ENCODE measurements around the gene NOS1. TPM values are rescaled to one million over a fixed set of nuclear protein-coding genes. Genes with fewer than 3 reads are reported as not detected.

NOS1 gene
- total RNA-seq, 2 experiments from 2014 or later, result not detected

DNA sequence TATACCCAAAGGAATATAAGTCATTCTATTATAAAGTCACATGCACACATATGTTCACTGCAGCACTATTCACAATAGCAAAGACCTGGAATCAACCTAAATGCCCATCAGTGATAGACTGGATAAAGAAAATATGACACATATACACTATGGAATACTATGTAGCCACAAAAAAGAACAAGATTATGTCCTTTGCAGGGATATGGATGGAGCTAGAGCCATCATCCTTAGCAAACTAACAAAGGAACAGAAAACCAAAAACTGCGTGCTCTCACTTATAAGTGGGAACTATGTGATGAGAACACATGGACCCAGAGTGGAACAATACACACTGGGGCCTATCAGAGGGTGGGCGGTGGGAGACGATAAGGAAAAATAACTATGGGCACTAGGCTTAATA, 192.4 kb downstream of the NOS1 start:
- Mint-ChIP-seq H3K4me3 (no peak overlapping the region), H3K36me3 (peaks cover 49% of the 10 kb centered on the region), H3K27me3 (no peaks in the 10 kb centered on the region), H3K27ac (no peak overlapping the region), H3K4me1 (ENCODE audit: low read depth) (no peaks in the 10 kb centered on the region), H3K9me3 (no peaks in the 10 kb centered on the region)
- CTCF ChIA-PET, result no interaction called here
- intact Hi-C loops (cut with micrococcal nuclease), result no loop called here
- no peak for DNase-seq
- POLR2A ChIA-PET, result no interaction called here

DNA sequence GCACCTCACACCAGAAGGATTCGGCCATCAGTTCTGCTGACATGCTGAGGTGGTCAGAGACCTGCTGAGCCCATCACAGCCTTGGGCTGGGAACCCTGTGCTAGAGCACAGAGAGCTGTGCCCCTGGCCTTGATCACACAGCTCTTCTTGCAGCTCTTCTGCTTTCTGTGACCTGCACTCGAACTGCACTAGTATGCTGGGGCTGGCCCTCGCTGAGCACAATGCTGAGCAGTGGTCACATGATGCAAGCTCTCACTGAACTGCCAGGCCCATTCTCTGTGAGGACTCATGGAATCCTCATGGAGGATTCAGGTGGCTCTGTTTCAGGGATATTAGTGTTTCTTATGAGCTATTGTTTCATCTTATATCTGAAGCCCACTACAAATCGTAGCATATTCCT, 193.7 kb downstream of the NOS1 start:
- DNase-seq, result no peak
- ChIA-PET POLR2A (interaction anchor here (0.6 kb wide), 1 partner anchor 95 kb away, joined by 4 read pairs; no protein-coding TSS in a partner anchor), CTCF (interaction anchor here (1.1 kb wide), 1 partner anchor 143 kb away, joined by 3 read pairs; no protein-coding TSS in a partner anchor)
- H3K9me3 Mint-ChIP-seq, result no peaks in the 10 kb centered on the region
- no peaks in the 10 kb centered on the region for H3K4me1 Mint-ChIP-seq (ENCODE audit: low read depth)
- no peak overlapping the region for H3K4me3 Mint-ChIP-seq
- no peak overlapping the region for H3K27ac Mint-ChIP-seq
- H3K27me3 Mint-ChIP-seq, result no peaks in the 10 kb centered on the region
- intact Hi-C loops (cut with micrococcal nuclease), result no loop called here
- H3K36me3 Mint-ChIP-seq, result peaks cover 44% of the 10 kb centered on the region

DNA sequence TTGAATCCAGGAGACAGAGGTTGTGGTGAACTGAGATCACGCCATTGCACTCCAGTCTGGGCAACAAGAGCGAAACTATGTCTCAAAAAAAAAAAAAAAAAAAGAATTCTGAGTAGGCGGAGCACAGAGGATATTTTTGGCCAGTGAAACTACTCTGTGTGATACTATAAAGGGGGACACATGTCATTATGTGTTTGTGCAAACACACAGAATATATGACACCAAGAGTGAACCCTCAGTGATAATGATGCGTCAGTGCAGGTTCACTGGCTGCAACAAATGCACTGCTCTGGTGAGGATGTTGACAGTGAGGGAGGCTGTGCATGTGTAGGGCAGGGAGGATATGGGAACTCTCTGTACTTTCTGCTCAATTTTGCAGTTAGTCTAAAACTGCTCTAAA, 195.3 kb downstream of the NOS1 start:
- CTCF ChIA-PET, result no interaction called here

DNA sequence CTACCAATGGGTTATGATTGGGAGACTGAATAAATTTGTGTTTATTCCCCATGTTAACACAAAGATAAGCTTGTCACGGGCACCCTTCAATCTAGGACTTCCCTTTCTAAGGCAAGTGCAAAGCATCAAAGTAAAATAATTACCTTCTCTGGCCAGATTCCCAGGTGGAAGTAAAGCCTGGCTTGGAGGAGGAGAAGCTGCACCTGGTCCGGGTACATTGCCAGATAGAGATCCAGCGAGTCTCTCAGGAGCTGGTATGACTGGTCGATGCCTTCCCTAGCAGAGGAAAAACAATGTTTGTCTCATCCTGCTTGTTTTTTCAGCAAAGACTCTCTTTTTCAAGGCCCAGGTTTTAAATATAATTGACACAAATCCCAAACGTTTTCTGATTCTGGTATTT, 196.1 kb downstream of the NOS1 start:
- intact Hi-C loops (cut with micrococcal nuclease), result no loop called here
- Mint-ChIP-seq H3K4me3 (no peak overlapping the region), H3K9me3 (no peaks in the 10 kb centered on the region), H3K27ac (no peak overlapping the region), H3K27me3 (no peaks in the 10 kb centered on the region), H3K4me1 (ENCODE audit: low read depth) (no peaks in the 10 kb centered on the region), H3K36me3 (peaks cover 47% of the 10 kb centered on the region)
- ChIA-PET POLR2A (interaction anchor here (0.6 kb wide), 1 partner anchor 9 kb away, joined by 3 read pairs; no protein-coding TSS in a partner anchor), CTCF (no interaction called here)
- no peak for DNase-seq

More for the DNA sequence above, 195.3 kb downstream of the NOS1 start:
- Mint-ChIP-seq H3K36me3 (peaks cover 46% of the 10 kb centered on the region), H3K4me1 (ENCODE audit: low read depth) (no peaks in the 10 kb centered on the region), H3K27me3 (no peaks in the 10 kb centered on the region), H3K27ac (no peak overlapping the region), H3K4me3 (no peak overlapping the region), H3K9me3 (no peaks in the 10 kb centered on the region)
- POLR2A ChIA-PET, result no interaction called here
- intact Hi-C loops (cut with micrococcal nuclease), result no loop called here
- DNase-seq, result no peak

GRCh38 chr12:117162633-117163032, 198.8 kb downstream of the NOS1 start:
- DNase-seq, result no peak
- Mint-ChIP-seq H3K4me1 (ENCODE audit: low read depth) (no peaks in the 10 kb centered on the region), H3K4me3 (no peak overlapping the region), H3K27me3 (no peaks in the 10 kb centered on the region), H3K9me3 (no peaks in the 10 kb centered on the region), H3K27ac (no peak overlapping the region), H3K36me3 (peaks cover 55% of the 10 kb centered on the region)
- intact Hi-C loops (cut with micrococcal nuclease), result no loop called here
- CTCF ChIA-PET, result no interaction called here
- POLR2A ChIA-PET, result no interaction called here

DNA sequence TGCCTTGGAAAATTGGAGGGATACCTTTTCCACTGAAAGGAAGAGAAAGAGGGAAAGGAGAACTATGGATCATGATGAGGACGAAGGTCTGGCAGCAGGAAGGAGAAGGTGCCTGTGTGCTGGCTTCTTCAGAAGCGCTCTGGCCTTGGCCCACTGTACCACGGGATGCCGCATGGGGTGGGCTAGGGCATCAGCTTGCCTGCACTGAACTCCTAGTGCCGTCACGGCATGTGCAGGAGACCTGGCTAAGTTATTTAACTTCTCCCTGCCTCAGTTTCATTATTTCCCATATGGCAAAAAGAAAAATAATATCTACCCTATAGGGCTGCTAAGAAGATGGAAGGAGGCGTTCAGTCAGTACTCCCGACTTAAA, 199.3 kb downstream of the NOS1 start:
- no peaks in the 10 kb centered on the region for H3K9me3 Mint-ChIP-seq
- no peaks in the 10 kb centered on the region for H3K4me1 Mint-ChIP-seq (ENCODE audit: low read depth)
- no peak overlapping the region for H3K27ac Mint-ChIP-seq
- CTCF ChIA-PET, result no interaction called here
- H3K36me3 Mint-ChIP-seq, result peaks cover 58% of the 10 kb centered on the region
- intact Hi-C loops (cut with micrococcal nuclease), result no loop called here
- no peak overlapping the region for H3K4me3 Mint-ChIP-seq
- DNase-seq, result no peak
- POLR2A ChIA-PET, result no interaction called here
- H3K27me3 Mint-ChIP-seq, result no peaks in the 10 kb centered on the region

DNA sequence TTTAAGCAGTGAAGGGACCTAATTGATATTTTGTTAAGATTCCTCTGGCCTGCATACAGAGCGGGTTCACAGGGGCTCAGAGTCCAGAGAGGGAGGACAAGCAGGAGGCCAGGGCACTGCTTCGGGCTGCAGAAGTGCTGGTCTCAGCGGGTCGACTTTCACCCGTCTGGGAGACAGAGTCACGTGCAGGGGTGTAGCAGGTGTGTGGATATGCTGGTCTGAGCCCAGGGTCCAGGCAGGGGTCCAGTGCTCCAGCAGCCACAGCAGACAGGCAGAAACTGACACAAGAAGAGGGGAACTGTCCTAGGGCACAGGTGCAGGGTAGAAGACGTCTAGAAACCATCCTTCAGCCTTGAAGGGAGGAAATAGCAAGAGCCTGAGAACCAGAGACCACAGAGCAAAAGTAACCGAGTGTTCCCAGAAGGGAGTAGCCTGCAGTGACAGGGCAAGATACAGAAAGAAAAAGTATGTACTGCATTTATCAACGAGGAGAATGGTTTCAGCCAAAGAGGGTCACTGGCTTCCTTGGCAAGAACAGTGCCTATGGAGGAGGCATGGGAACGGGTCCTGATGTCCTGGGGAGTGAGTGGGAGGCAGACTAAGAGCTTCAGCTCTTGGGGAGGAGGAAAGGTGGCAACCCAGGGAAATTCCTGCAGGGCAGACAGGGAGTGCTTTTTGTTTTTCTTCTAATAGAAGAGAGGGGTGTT, 199.8 kb downstream of the NOS1 start:
- no peak overlapping the region for H3K27ac Mint-ChIP-seq

DNA sequence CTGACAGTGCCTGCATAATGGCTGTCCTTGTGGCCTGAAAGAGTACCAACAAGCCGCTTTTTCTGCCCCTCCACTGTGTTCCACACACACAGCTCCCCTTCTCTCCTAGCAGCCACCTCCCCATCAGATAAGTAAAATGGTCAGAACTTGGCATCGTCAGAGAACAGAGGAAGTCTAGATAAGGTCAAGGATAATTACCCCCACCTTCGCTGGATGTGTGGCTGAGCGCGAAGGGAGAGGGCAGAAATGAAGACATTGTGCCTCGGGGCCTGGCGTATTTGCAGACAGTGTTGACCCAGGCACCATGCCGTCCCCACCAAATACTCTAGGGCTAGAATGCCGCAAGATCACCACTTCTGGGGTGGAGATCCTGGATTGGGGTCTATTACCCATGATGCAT, 201.8 kb downstream of the NOS1 start:
- intact Hi-C loops (cut with micrococcal nuclease), result no loop called here
- Mint-ChIP-seq H3K27ac (no peak overlapping the region), H3K9me3 (no peaks in the 10 kb centered on the region), H3K4me1 (ENCODE audit: low read depth) (peaks cover 6% of the 10 kb centered on the region), H3K4me3 (no peak overlapping the region), H3K36me3 (peaks cover 62% of the 10 kb centered on the region), H3K27me3 (no peaks in the 10 kb centered on the region)
- ChIA-PET POLR2A (no interaction called here), CTCF (no interaction called here)
- DNase-seq, result no peak

More for the DNA sequence above, 199.8 kb downstream of the NOS1 start:
- CTCF ChIA-PET, result no interaction called here
- intact Hi-C loops (cut with micrococcal nuclease), result no loop called here
- Mint-ChIP-seq H3K27me3 (no peaks in the 10 kb centered on the region), H3K36me3 (peaks cover 57% of the 10 kb centered on the region), H3K4me1 (ENCODE audit: low read depth) (no peaks in the 10 kb centered on the region), H3K4me3 (no peak overlapping the region), H3K9me3 (no peaks in the 10 kb centered on the region)
- no peak for DNase-seq
- POLR2A ChIA-PET, result no interaction called here

- DNase-seq, result no peak
- Mint-ChIP-seq H3K4me3 (no peak overlapping the region), H3K9me3 (no peaks in the 10 kb centered on the region), H3K27me3 (no peaks in the 10 kb centered on the region), H3K36me3 (peaks cover 65% of the 10 kb centered on the region), H3K27ac (no peak overlapping the region), H3K4me1 (ENCODE audit: low read depth) (peaks cover 6% of the 10 kb centered on the region)
- POLR2A ChIA-PET, result no interaction called here
- CTCF ChIA-PET, result interaction anchor here (0.7 kb wide), 1 partner anchor 133 kb away, joined by 6 read pairs; no protein-coding TSS in a partner anchor
- intact Hi-C loops (cut with micrococcal nuclease), result no loop called here
These were observed 202.4 kb downstream of the NOS1 start for GRCh38 chr12:117158911-117159553.

Other genes with a start within 250 kb of the NOS1 start
- 10 to 100 TPM; 23.3 to 23.7 TPM for gene FBXO21, start 171.2 kb downstream of the NOS1 start, total RNA-seq